HL-60 (cell line): ENCODE results near the gene ARL2BP.

Experiments used
- DNase-seq, 2 experiments: peaks; one replicate each; pipeline ENCODE4 v3.0.0-alpha.2; 2010 to 2020; ENCODE audit warnings: low read depth in 1 of 2, low spot score in 1 of 2
- H3K27ac ChIP-seq: fragments of 250-450 bp; sonication (Bioruptor Pico); replicated peaks from 2 replicates; pipeline ENCODE4 v1.5.1; 2020; ENCODE audit warnings: mild to moderate bottlenecking, moderate library complexity
- H3K27me3 ChIP-seq: fragments of 250-450 bp; sonication (Bioruptor Pico); 2 replicates; pipeline ENCODE4 v1.5.1; 2021; ENCODE audit warnings: mild to moderate bottlenecking, moderate library complexity; ENCODE audit not compliant: insufficient read depth, poor library complexity, severe bottlenecking
- H3K4me3 ChIP-seq: replicated peaks from 2 replicates; pipeline ENCODE4 v1.5.1; 2011; ENCODE audit warnings: mild to moderate bottlenecking, control low read depth, low read length; ENCODE audit not compliant: insufficient read depth
- CTCF ChIP-seq: IDR thresholded peaks from one replicate; pipeline ENCODE4 v1.5.1; 2011; ENCODE audit warnings: low read length, control low read depth, inconsistent platforms; ENCODE audit not compliant: insufficient read depth
- GABPA ChIP-seq: IDR thresholded peaks from 2 replicates; pipeline ENCODE4 v1.6.1; 2012; ENCODE audit warnings: low read depth
- POLR2AphosphoS5 ChIP-seq: IDR thresholded peaks from 2 replicates; pipeline ENCODE4 v1.6.1; 2012; ENCODE audit warnings: low read depth
- REST ChIP-seq: IDR thresholded peaks from 2 replicates; pipeline ENCODE4 v1.6.1; 2012; ENCODE audit warnings: low read depth; ENCODE audit not compliant: insufficient replicate concordance
- SPI1 ChIP-seq: IDR thresholded peaks from 2 replicates; pipeline ENCODE4 v1.6.1; 2012; ENCODE audit warnings: low read depth, mild to moderate bottlenecking, borderline replicate concordance

The ARL2BP gene

GRCh38 chr16:57202095-57202886 lies 42.8 kb upstream of the ARL2BP start:
- H3K4me3 ChIP-seq, result no peak overlapping the region
- no peak for DNase-seq
- no peak overlapping the region for H3K27ac ChIP-seq
- H3K27me3 ChIP-seq, result no peaks in the 10 kb centered on the region
- TF ChIP-seq SPI1 (no peak), REST (no peak), CTCF (no peak), GABPA (no peak), POLR2AphosphoS5 (no peak)

GRCh38 chr16:57203451-57203850 lies 41.6 kb upstream of the ARL2BP start:
- TF ChIP-seq POLR2AphosphoS5, result no peak
- no peak for TF ChIP-seq SPI1
- no peak for TF ChIP-seq GABPA
- no peak for TF ChIP-seq CTCF
- TF ChIP-seq REST, result no peak
- no peaks in the 10 kb centered on the region for H3K27me3 ChIP-seq
- no peak overlapping the region; the same call in 1 of the 2 replicates for H3K27ac ChIP-seq
- no peak for DNase-seq
- no peak overlapping the region for H3K4me3 ChIP-seq

GRCh38 chr16:57204675-57205074 lies 40.4 kb upstream of the ARL2BP start:
- H3K27ac ChIP-seq, result no peak overlapping the region
- DNase-seq, result no peak
- H3K4me3 ChIP-seq, result no peak overlapping the region
- TF ChIP-seq SPI1 (no peak), POLR2AphosphoS5 (no peak), GABPA (no peak), REST (no peak), CTCF (no peak)
- no peaks in the 10 kb centered on the region for H3K27me3 ChIP-seq
